GM23338 (cell line): Measurements from ENCODE around the gene RNF151. TPM values are rescaled to one million over a fixed set of nuclear protein-coding genes. Genes with fewer than 3 reads are reported as not detected.

Experiments used
- ATAC-seq: fragments of 200-7000 bp; cut with Tn5 transposase; 3 replicates; pipeline ENCODE4 v1.9.1; 2020
- DNase-seq: peaks from one replicate; pipeline ENCODE4 v3.0.0-alpha.2; 2015; ENCODE audit warnings: low spot score
- H2AFZ ChIP-seq: fragments of 200-600 bp; sonication (generic); 2 replicates; pipeline ENCODE4 v1.8.0; 2016; ENCODE audit warnings: antibody characterized with exemption, mild to moderate bottlenecking, moderate library complexity
- H3F3A ChIP-seq: fragments of 200-600 bp; sonication (generic); replicated peaks from 2 replicates; pipeline ENCODE4 v1.8.0; 2017; ENCODE audit warnings: antibody characterized with exemption, mixed run types, low read depth
- H3K27ac ChIP-seq: fragments of 200-600 bp; sonication (generic); 2 replicates; pipeline ENCODE4 v1.6.1; 2016; ENCODE audit warnings: low read depth
- H3K27me3 ChIP-seq: fragments of 200-600 bp; sonication (generic); 2 replicates; pipeline ENCODE4 v1.8.0; 2016; ENCODE audit warnings: mild to moderate bottlenecking, mixed run types, moderate library complexity; ENCODE audit not compliant: insufficient read depth
- H3K36me3 ChIP-seq: fragments of 200-600 bp; sonication (generic); 2 replicates; pipeline ENCODE4 v1.8.0; 2016; ENCODE audit warnings: mild to moderate bottlenecking; ENCODE audit not compliant: insufficient read depth
- H3K4me1 ChIP-seq: fragments of 200-600 bp; sonication (generic); 2 replicates; pipeline ENCODE4 v1.8.0; 2016; ENCODE audit warnings: mild to moderate bottlenecking, moderate library complexity; ENCODE audit not compliant: insufficient read depth
- H3K4me2 ChIP-seq: fragments of 200-600 bp; sonication (generic); 2 replicates; pipeline ENCODE4 v1.7.1; 2017; ENCODE audit warnings: mixed run types
- H3K4me3 ChIP-seq: fragments of 200-600 bp; sonication (generic); 2 replicates; pipeline ENCODE4 v1.6.1; 2016; ENCODE audit warnings: mixed run types
- H3K79me2 ChIP-seq: fragments of 200-600 bp; sonication (generic); replicated peaks from 2 replicates; pipeline ENCODE4 v1.8.0; 2017; ENCODE audit warnings: mild to moderate bottlenecking; ENCODE audit not compliant: insufficient read depth
- H3K9me2 ChIP-seq: fragments of 200-600 bp; sonication (generic); 2 replicates; pipeline ENCODE4 v1.8.0; 2017; ENCODE audit not compliant: insufficient read depth
- H4K20me1 ChIP-seq: fragments of 200-600 bp; sonication (generic); replicated peaks from 2 replicates; pipeline ENCODE4 v1.8.0; 2017; ENCODE audit warnings: mild to moderate bottlenecking; ENCODE audit not compliant: insufficient read depth
- H3K27ac Mint-ChIP-seq: 2 replicates; pipeline ENCODE4 v1.8.0; 2020; ENCODE audit warnings: inconsistent platforms, mild to moderate bottlenecking, moderate library complexity, mixed read lengths
- H3K27me3 Mint-ChIP-seq: 3 replicates; pipeline ENCODE4 v1.8.0; 2022; ENCODE audit warnings: low read depth, mild to moderate bottlenecking, moderate library complexity, mixed read lengths, inconsistent platforms; ENCODE audit not compliant: insufficient read depth, poor library complexity
- H3K36me3 Mint-ChIP-seq: 3 replicates; pipeline ENCODE4 v1.8.0; 2021; ENCODE audit warnings: low read depth, mild to moderate bottlenecking, inconsistent platforms, moderate library complexity, mixed read lengths
- H3K4me1 Mint-ChIP-seq: 3 replicates; pipeline ENCODE4 v1.8.0; 2020; ENCODE audit warnings: mild to moderate bottlenecking, inconsistent platforms, mixed read lengths
- H3K4me3 Mint-ChIP-seq: 3 replicates; pipeline ENCODE4 v1.8.0; 2021; ENCODE audit warnings: moderate library complexity, mild to moderate bottlenecking, inconsistent platforms, mixed read lengths
- H3K9me3 Mint-ChIP-seq: 3 replicates; pipeline ENCODE4 v1.8.0; 2020; ENCODE audit warnings: moderate library complexity, mild to moderate bottlenecking, inconsistent platforms, mixed read lengths
- CREB1 ChIP-seq: fragments of 250-450 bp; sonication (Bioruptor Pico); IDR thresholded peaks from 2 replicates; pipeline ENCODE4 v1.5.0; 2020; ENCODE audit warnings: low read depth, mild to moderate bottlenecking, moderate library complexity
- CTCF ChIP-seq, 2 experiments: fragments of 200-600 bp in 1 of 2; sonication (generic) in 1 of 2; conservative IDR thresholded peaks; 2 replicates each; pipeline versions ENCODE4 v1.5.1 to v1.6.1; 2016 to 2017; ENCODE audit warnings: antibody characterized with exemption in 2 of 2, low read depth in 2 of 2, mild to moderate bottlenecking in 2 of 2, moderate library complexity in 1 of 2
- ETS1 ChIP-seq: IDR thresholded peaks from 2 replicates; pipeline ENCODE4 v1.6.1; 2016; ENCODE audit warnings: antibody characterized with exemption
- EZH2 ChIP-seq: fragments of 200-600 bp; sonication (generic); IDR thresholded peaks from one replicate; pipeline ENCODE4 v1.8.0; 2017; ENCODE audit warnings: antibody characterized with exemption, mild to moderate bottlenecking, low read depth; ENCODE audit not compliant: unreplicated experiment
- EZH2phosphoT487 ChIP-seq: fragments of 200-600 bp; sonication (generic); IDR thresholded peaks from one replicate; pipeline ENCODE4 v1.8.1; 2018; ENCODE audit warnings: antibody characterized with exemption; ENCODE audit not compliant: unreplicated experiment
- JUNB ChIP-seq: IDR thresholded peaks from one replicate; pipeline ENCODE4 v1.6.1; 2016; ENCODE audit warnings: antibody characterized with exemption; ENCODE audit not compliant: unreplicated experiment
- NANOG ChIP-seq: IDR thresholded peaks from 2 replicates; pipeline ENCODE4 v1.6.1; 2016; ENCODE audit warnings: antibody characterized with exemption, borderline replicate concordance
- POLR2AphosphoS5 ChIP-seq: IDR thresholded peaks from 2 replicates; pipeline ENCODE4 v1.6.1; 2016; ENCODE audit warnings: antibody characterized with exemption, low read depth
- REST ChIP-seq: IDR thresholded peaks from one replicate; pipeline ENCODE4 v1.6.1; 2018; ENCODE audit warnings: antibody characterized with exemption; ENCODE audit not compliant: unreplicated experiment
- STAT1 ChIP-seq: IDR thresholded peaks from one replicate; pipeline ENCODE4 v1.6.1; 2016; ENCODE audit warnings: antibody characterized with exemption; ENCODE audit not compliant: unreplicated experiment
- ZNF114 ChIP-seq: fragments of 250-450 bp; sonication (Bioruptor Pico); IDR thresholded peaks from 2 replicates; pipeline ENCODE4 v1.5.0; 2020; ENCODE audit warnings: mild to moderate bottlenecking, moderate library complexity
- ZNF331 ChIP-seq: fragments of 250-450 bp; sonication (Bioruptor Pico); IDR thresholded peaks from 2 replicates; pipeline ENCODE4 v1.5.0; 2020; ENCODE audit warnings: low read depth, mild to moderate bottlenecking, moderate library complexity
- ZNF462 ChIP-seq: fragments of 250-450 bp; sonication (Bioruptor Pico); IDR thresholded peaks from 2 replicates; pipeline ENCODE4 v1.5.0; 2020; ENCODE audit warnings: mild to moderate bottlenecking, moderate library complexity
- polyA plus RNA-seq: library from polyadenylated mRNA; unstranded; fragments of >200 nt; fragmentation: Nextera tagmentation; extraction: Ambion mirVana; gene quantifications from 2 replicates; pipeline ENCODE4 v1.2.1, GENCODE V29; 2016
- total RNA-seq: library from RNA; depleted of rRNA; stranded (reverse); fragments of >200 nt; shearing (Covaris generic); gene quantifications from 2 replicates; pipeline ENCODE4 v1.2.3, GENCODE V29; 2014

The RNF151 gene
- total and polyA plus RNA-seq, 2 experiments from 2014 or later: not detected

- Mint-ChIP-seq H3K27ac (no peak overlapping the region), H3K36me3 (peaks cover 27% of the 10 kb centered on the region), H3K27me3 (peaks cover 4% of the 10 kb centered on the region), H3K9me3 (no peaks in the 10 kb centered on the region), H3K4me3 (no peak overlapping the region), H3K4me1 (peaks cover 20% of the 10 kb centered on the region)
- H3K4me3 ChIP-seq: no peak overlapping the region
- H3K36me3 ChIP-seq: no peaks in the 10 kb centered on the region; the same call in 1 of the 2 replicates
- peaks cover 8% of the 10 kb centered on the region; the same call in 1 of the 2 replicates for H3K4me1 ChIP-seq
- H3K9me2 ChIP-seq: no peaks in the 10 kb centered on the region
- H4K20me1 ChIP-seq: peaks cover 27% of the 10 kb centered on the region
- H3F3A ChIP-seq: peaks cover 23% of the 10 kb centered on the region; the same call in 1 of the 2 replicates
- no peak overlapping the region for H2AFZ ChIP-seq
- DNase-seq: no peak
- TF ChIP-seq NANOG: no peak
- no peak for TF ChIP-seq EZH2
- no peak for TF ChIP-seq STAT1
- no peak for TF ChIP-seq CREB1 (CRISPR knock-in tag)
- TF ChIP-seq ETS1: no peak
- no peak for TF ChIP-seq EZH2phosphoT487
- no peak for TF ChIP-seq JUNB
- no peak for TF ChIP-seq ZNF462
- no peak for TF ChIP-seq POLR2AphosphoS5
- no peak for TF ChIP-seq ZNF331 (CRISPR knock-in tag)
- no peak for TF ChIP-seq REST
- no peak for TF ChIP-seq CTCF (conservative IDR thresholded peaks at IDR 0.05; ENCODE audit: low read depth in 2 of 2)
- no peak for TF ChIP-seq ZNF114 (CRISPR knock-in tag)
- peaks cover 25% of the 10 kb centered on the region for H3K79me2 ChIP-seq
- ATAC-seq: no peak
- H3K27me3 ChIP-seq: no peaks in the 10 kb centered on the region
- no peak overlapping the region for H3K27ac ChIP-seq
- no peak overlapping the region for H3K4me2 ChIP-seq
These were observed 36.0 kb downstream of the RNF151 start for GRCh38 chr16:2002406-2003230.
